CD4-positive, alpha-beta T cell treated with Interleukin-6 at 100 ng/mL for 8 hours (primary cell): ENCODE measurements around the gene MOCS1.

Source experiments
- DNase-seq: peaks from one replicate; pipeline ENCODE4 v3.0.0-alpha.2; 2020; ENCODE audit warnings: mixed read lengths, low spot score

Gene MOCS1

GRCh38 chr6:39924283-39924682 is 10.0 kb downstream of the MOCS1 start:
- DNase-seq: no peak

GRCh38 chr6:39923861-39924260 is 10.4 kb downstream of the MOCS1 start:
- DNase-seq: no peak

GRCh38 chr6:39923394-39923793 is 10.9 kb downstream of the MOCS1 start:
- DNase-seq: no peak

GRCh38 chr6:39922821-39923220 is 11.4 kb downstream of the MOCS1 start:
- DNase-seq: no peak

GRCh38 chr6:39920157-39920556 is 14.1 kb downstream of the MOCS1 start:
- DNase-seq: no peak

- DNase-seq: no peak
Measured at GRCh38 chr6:39918831-39919230, 15.4 kb downstream of the MOCS1 start.

GRCh38 chr6:39917981-39918380 is 16.3 kb downstream of the MOCS1 start:
- DNase-seq: no peak

- no peak for DNase-seq
Measured at GRCh38 chr6:39917329-39917728, 16.9 kb downstream of the MOCS1 start.

- DNase-seq: no peak
Measured at GRCh38 chr6:39915866-39916265, 18.4 kb downstream of the MOCS1 start.

GRCh38 chr6:39914239-39914638 is 20.0 kb downstream of the MOCS1 start:
- DNase-seq: no peak

- no peak for DNase-seq
Measured at GRCh38 chr6:39913391-39913916, 20.8 kb downstream of the MOCS1 start.

- DNase-seq: no peak
Measured at GRCh38 chr6:39912446-39912845, 21.8 kb downstream of the MOCS1 start.

GRCh38 chr6:39911513-39912125 is 22.6 kb downstream of the MOCS1 start:
- DNase-seq: no peak

GRCh38 chr6:39910744-39911143 is 23.5 kb downstream of the MOCS1 start:
- no peak for DNase-seq

- no peak for DNase-seq
Measured at GRCh38 chr6:39910164-39910563, 24.1 kb downstream of the MOCS1 start.

- DNase-seq: no peak
Measured at GRCh38 chr6:39909701-39910100, 24.6 kb downstream of the MOCS1 start.

GRCh38 chr6:39908838-39909583 is 25.3 kb downstream of the MOCS1 start:
- DNase-seq: no peak

- no peak for DNase-seq
Measured at GRCh38 chr6:39907871-39908575, 26.2 kb downstream of the MOCS1 start.

GRCh38 chr6:39906318-39906761 is 27.9 kb downstream of the MOCS1 start:
- DNase-seq: no peak

- no peak for DNase-seq
Measured at GRCh38 chr6:39905640-39905975, 28.7 kb downstream of the MOCS1 start.

GRCh38 chr6:39904946-39905639 is 29.2 kb downstream of the MOCS1 start:
- no peak for DNase-seq

- no peak for DNase-seq
Measured at GRCh38 chr6:39903656-39904055, 30.6 kb downstream of the MOCS1 start.
